GM23248 (cell line): ENCODE data around the gene ZNF318.
"Not testable (repeated sequence)": the region's sequence is repeated elsewhere in the genome, so short reads cannot be mapped to it uniquely, and the experiment has no call there.

ENCODE experiments used
- EZH2 ChIP-seq: fragments of 200-600 bp; sonication (generic); IDR thresholded peaks from 2 replicates; pipeline ENCODE4 v1.6.1; 2018; ENCODE audit warnings: antibody characterized with exemption, mild to moderate bottlenecking; ENCODE audit not compliant: insufficient read depth, poor library complexity, severe bottlenecking
- EZH2phosphoT487 ChIP-seq: fragments of 200-600 bp; sonication (generic); IDR thresholded peaks from 2 replicates; pipeline ENCODE4 v1.6.1; 2018; ENCODE audit warnings: antibody characterized with exemption, moderate library complexity, mild to moderate bottlenecking, low read depth; ENCODE audit not compliant: insufficient read depth

GRCh38 chr6:43370003-43370580, 645 bp upstream of the ZNF318 start:
- not testable (repeated sequence) for TF ChIP-seq EZH2, EZH2phosphoT487
